ENCODE results near the gene ZNF428.

- TF ChIP-seq CTCF (IDR thresholded peaks at IDR 0.05 in 4 of 5, conservative IDR thresholded peaks at IDR 0.05 in 1 of 5) (no peak), POLR2A (IDR thresholded peaks at IDR 0.05) (no peak)
Observed at GRCh38 chr19:43623889-43624670, 4.7 kb upstream of the ZNF428 start.

All from gastrocnemius medialis (tissue), 4 donors.